NCI-H2081 (cell line): ENCODE data around the gene NFIA.
A peak's percentile ranks its signal among the peaks of the same experiment; 100 is the strongest.

Experiments used
- DNase-seq, 2 experiments: peaks; one replicate each; lab custom pipeline; 2025; lab: John Stamatoyannopoulos, UW

Gene NFIA

GRCh38 chr1:61130338-61131000, 48.1 kb downstream of the NFIA start:
- DNase-seq: no peak

GRCh38 chr1:61131248-61131647, 48.9 kb downstream of the NFIA start:
- DNase-seq: no peak

- DNase-seq: peak in 1 of 2 experiments; percentile 22
Measured at GRCh38 chr1:61131716-61132115, 49.4 kb downstream of the NFIA start.

GRCh38 chr1:61132176-61132638, 49.8 kb downstream of the NFIA start:
- no peak for DNase-seq

GRCh38 chr1:61132645-61133334, 50.4 kb downstream of the NFIA start:
- no peak for DNase-seq

GRCh38 chr1:61133335-61134019, 51.1 kb downstream of the NFIA start:
- DNase-seq: no peak

- DNase-seq: no peak
Measured at GRCh38 chr1:61135291-61135690, 52.9 kb downstream of the NFIA start.

GRCh38 chr1:61138305-61138704, 55.9 kb downstream of the NFIA start:
- DNase-seq: no peak

- no peak for DNase-seq
Measured at GRCh38 chr1:61138921-61139774, 56.8 kb downstream of the NFIA start.

GRCh38 chr1:61139775-61140549, 57.6 kb downstream of the NFIA start:
- DNase-seq: no peak

- no peak for DNase-seq
Measured at GRCh38 chr1:61140778-61141177, 58.4 kb downstream of the NFIA start.

- peak; percentile 56 to 90 for DNase-seq
Measured at GRCh38 chr1:61141288-61142042, 59.1 kb downstream of the NFIA start.

- no peak for DNase-seq
Measured at GRCh38 chr1:61142043-61142440, 59.7 kb downstream of the NFIA start.

GRCh38 chr1:61142726-61143500, 60.6 kb downstream of the NFIA start:
- DNase-seq: peak; percentile 31 to 75

- no peak for DNase-seq
Measured at GRCh38 chr1:61143821-61144424, 61.6 kb downstream of the NFIA start.

- no peak for DNase-seq
Measured at GRCh38 chr1:61149010-61149860, 66.9 kb downstream of the NFIA start.

GRCh38 chr1:61151565-61151964, 69.2 kb downstream of the NFIA start:
- no peak for DNase-seq

GRCh38 chr1:61152066-61152465, 69.7 kb downstream of the NFIA start:
- no peak for DNase-seq
